SK-N-SH (cell line): Measurements from ENCODE around the gene NSG2. TPM values are rescaled to one million over a fixed set of nuclear protein-coding genes. Genes with fewer than 3 reads are reported as not detected.

Experiments
- CTCF ChIA-PET: fragments of 300-600, 350-600 bp; formaldehyde crosslinking; extraction: SDS; loops from one replicate; lab custom pipeline; 2021; lab: Yijun Ruan, JAX
- POLR2A ChIA-PET: fragments of 350-600 bp; sonication (Branson Sonifier 250); formaldehyde crosslinking; extraction: SDS; loops from one replicate; lab custom pipeline; 2020; ENCODE audit warnings: antibody characterized with exemption, inconsistent platforms; lab: Yijun Ruan, JAX
- DNase-seq: peaks from one replicate; pipeline ENCODE4 v3.0.0; 2012
- H2AFZ ChIP-seq: fragments of 200-600 bp; sonication (generic); 2 replicates; pipeline ENCODE4 v1.8.1; 2016; ENCODE audit warnings: antibody characterized with exemption, mild to moderate bottlenecking, low read depth
- H3F3A ChIP-seq: fragments of 200-600 bp; sonication (generic); replicated peaks from 2 replicates; pipeline ENCODE3; 2016; ENCODE audit warnings: antibody characterized with exemption, mild to moderate bottlenecking; ENCODE audit not compliant: insufficient read depth
- H3K27ac ChIP-seq, 2 experiments: fragments of 200-500 bp in 1 of 2; fragments of 200-600 bp in 1 of 2; sonication (Bioruptor generic) in 1 of 2; sonication (generic), shearing (Covaris generic) in 1 of 2; 2 replicates each; pipeline versions ENCODE4 v1.5.1 to v1.6.1; 2014 to 2016; ENCODE audit warnings: low read depth in 2 of 2, inconsistent platforms in 1 of 2, low read length in 1 of 2, mild to moderate bottlenecking in 1 of 2, mixed read lengths in 1 of 2
- H3K27me3 ChIP-seq: fragments of 200-600 bp; sonication (generic), shearing (Covaris generic); 2 replicates; pipeline ENCODE4 v1.6.1; 2016; ENCODE audit warnings: mixed run types; ENCODE audit not compliant: insufficient read depth
- H3K36me3 ChIP-seq, 2 experiments: fragments of 200-500 bp in 1 of 2; fragments of 200-600 bp in 1 of 2; sonication (Bioruptor generic) in 1 of 2; sonication (generic) in 1 of 2; replicated peaks in 1 of 2; 2 replicates each; pipeline versions ENCODE3 to v1.5.1; 2014 to 2016; ENCODE audit warnings: low read length in 1 of 2, mild to moderate bottlenecking in 1 of 2; ENCODE audit not compliant: insufficient read depth in 2 of 2, control insufficient read depth in 1 of 2
- H3K4me1 ChIP-seq, 2 experiments: fragments of 200-500 bp in 1 of 2; fragments of 200-600 bp in 1 of 2; sonication (Bioruptor generic) in 1 of 2; sonication (generic), shearing (Covaris generic) in 1 of 2; 2 replicates each; pipeline versions ENCODE4 v1.5.1 to v1.6.1; 2014 to 2016; ENCODE audit warnings: low read depth in 1 of 2, low read length in 1 of 2, mixed run types in 1 of 2; ENCODE audit not compliant: insufficient read depth in 2 of 2, control insufficient read depth in 1 of 2
- H3K4me2 ChIP-seq: fragments of 200-600 bp; sonication (generic), shearing (Covaris generic); 2 replicates; pipeline ENCODE4 v1.6.1; 2017; ENCODE audit warnings: mixed run types
- H3K4me3 ChIP-seq, 2 experiments: fragments of 200-500 bp in 1 of 2; fragments of 200-600 bp in 1 of 2; sonication (Bioruptor generic) in 1 of 2; sonication (generic), shearing (Covaris generic) in 1 of 2; 2 replicates each; pipeline versions ENCODE4 v1.5.1 to v1.8.1; 2014 to 2016; ENCODE audit warnings: low read depth in 2 of 2, inconsistent platforms in 1 of 2, low read length in 1 of 2, mild to moderate bottlenecking in 1 of 2, mixed read lengths in 1 of 2, moderate library complexity in 1 of 2
- H3K79me2 ChIP-seq: fragments of 200-600 bp; sonication (generic); 2 replicates; pipeline ENCODE4 v1.8.1; 2017; ENCODE audit warnings: mild to moderate bottlenecking; ENCODE audit not compliant: insufficient read depth
- H3K9ac ChIP-seq: fragments of 200-600 bp; sonication (generic); 2 replicates; pipeline ENCODE4 v1.6.1; 2017; ENCODE audit warnings: mixed run types
- H3K9me2 ChIP-seq: fragments of 200-600 bp; sonication (generic); 2 replicates; pipeline ENCODE4 v1.6.1; 2017; ENCODE audit warnings: mixed run types
- H3K9me3 ChIP-seq: fragments of 200-600 bp; sonication (generic); 2 replicates; pipeline ENCODE4 v1.6.1; 2017; ENCODE audit warnings: mixed run types, mild to moderate bottlenecking, moderate library complexity
- H4K20me1 ChIP-seq: fragments of 200-600 bp; sonication (generic); 2 replicates; pipeline ENCODE4 v1.6.1; 2017; ENCODE audit warnings: mild to moderate bottlenecking, mixed run types; ENCODE audit not compliant: insufficient read depth
- FOXJ3 ChIP-seq: sonication (generic); formaldehyde crosslinking; IDR thresholded peaks from 2 replicates; pipeline ENCODE4 v1.5.1; 2020; ENCODE audit warnings: mild to moderate bottlenecking, missing genetic modification reagents
- FOXM1 ChIP-seq: IDR thresholded peaks from 2 replicates; pipeline ENCODE4 v1.4.0; 2012; ENCODE audit warnings: low read depth, mild to moderate bottlenecking
- GABPA ChIP-seq: IDR thresholded peaks from 2 replicates; pipeline ENCODE4 v1.4.0; 2012; ENCODE audit warnings: low read depth, mild to moderate bottlenecking
- GATA2 ChIP-seq: sonication (generic); formaldehyde crosslinking; IDR thresholded peaks from 2 replicates; pipeline ENCODE4 v1.5.0; 2020; ENCODE audit warnings: mild to moderate bottlenecking, missing genetic modification reagents
- JUND ChIP-seq: IDR thresholded peaks from 2 replicates; pipeline ENCODE4 v1.4.0; 2012
- MEF2A ChIP-seq: IDR thresholded peaks from 2 replicates; pipeline ENCODE4 v1.4.0; 2012; ENCODE audit warnings: low read depth, borderline replicate concordance
- MXI1 ChIP-seq: IDR thresholded peaks from 2 replicates; pipeline ENCODE4 v1.6.1; 2012; ENCODE audit warnings: mild to moderate bottlenecking, low read depth, low read length, improper control_type of control experiment
- NFIC ChIP-seq: IDR thresholded peaks from 2 replicates; pipeline ENCODE4 v1.4.0; 2012; ENCODE audit warnings: borderline replicate concordance
- NRF1 ChIP-seq: IDR thresholded peaks from 2 replicates; pipeline ENCODE4 v1.6.1; 2012; ENCODE audit warnings: low read depth, mild to moderate bottlenecking, low read length
- RAD21 ChIP-seq: IDR thresholded peaks from 2 replicates; pipeline ENCODE4 v1.6.1; 2012; ENCODE audit warnings: mild to moderate bottlenecking, low read length
- RCOR1 ChIP-seq: fragments of 150-350 bp; IDR thresholded peaks from 2 replicates; pipeline ENCODE4 v1.6.1; 2017; ENCODE audit warnings: antibody characterized with exemption, low read length
- RXRA ChIP-seq: IDR thresholded peaks from 2 replicates; pipeline ENCODE4 v1.4.0; 2012; ENCODE audit warnings: low read depth, mild to moderate bottlenecking, borderline replicate concordance
- SIN3A ChIP-seq: IDR thresholded peaks from 2 replicates; pipeline ENCODE4 v1.6.1; 2012; ENCODE audit warnings: low read depth, mild to moderate bottlenecking, low read length, moderate library complexity, borderline replicate concordance
- SMC3 ChIP-seq: IDR thresholded peaks from 2 replicates; pipeline ENCODE4 v1.6.1; 2012; ENCODE audit warnings: low read depth, low read length, improper control_type of control experiment
- TEAD4 ChIP-seq: IDR thresholded peaks from 2 replicates; pipeline ENCODE4 v1.4.0; 2012; ENCODE audit warnings: mild to moderate bottlenecking, borderline replicate concordance; ENCODE audit not compliant: insufficient read depth
- WGBS: methylation state at CpG from one replicate; pipeline ENCODE4 v1.1.6; 2017; ENCODE audit warnings: low lambda C conversion rate; 5-methylcytosine and 5-hydroxymethylcytosine counted together
- polyA plus RNA-seq, 3 experiments: library from polyadenylated mRNA; depleted of rRNA; stranded (reverse); fragments of >200 nt; gene quantifications; 2 replicates each; pipeline ENCODE4 v1.2.3, GENCODE V29; 2012

NSG2 gene
- polyA plus RNA-seq, 1 of the 3 experiments (the other 2 are of a cell fraction) = 4.3 TPM

- no peak overlapping the region for H3K4me3 ChIP-seq
- H3K79me2 ChIP-seq = no peaks in the 10 kb centered on the region
- DNase-seq = no peak
- no peaks in the 10 kb centered on the region for H3F3A ChIP-seq
- no peak overlapping the region for H3K4me2 ChIP-seq
- H3K9ac ChIP-seq = no peak overlapping the region
- no peaks in the 10 kb centered on the region for H3K27me3 ChIP-seq
- 56% methylated on average over 4 of the region's 4 CpGs for WGBS
- ChIA-PET CTCF (interaction anchor here (1.9 kb wide), 1 partner anchor 289 kb away, joined by 6 read pairs; no protein-coding TSS in a partner anchor), POLR2A (no interaction called here)
- H3K9me2 ChIP-seq = no peaks in the 10 kb centered on the region
- no peaks in the 10 kb centered on the region for H4K20me1 ChIP-seq
- no peak for TF ChIP-seq RCOR1
- no peak for TF ChIP-seq RAD21
- no peak for TF ChIP-seq FOXM1
- no peak for TF ChIP-seq NRF1
- no peak for TF ChIP-seq TEAD4
- no peak for TF ChIP-seq RXRA
- TF ChIP-seq GATA2 = no peak
- no peak for TF ChIP-seq SIN3A
- no peak for TF ChIP-seq GABPA
- H3K9me3 ChIP-seq = no peaks in the 10 kb centered on the region
- H3K4me1 ChIP-seq = no peaks in the 10 kb centered on the region
- H3K36me3 ChIP-seq = no peaks in the 10 kb centered on the region
- no peak overlapping the region for H3K27ac ChIP-seq
- no peak overlapping the region for H2AFZ ChIP-seq
Observed at GRCh38 chr5:174022384-174023095, 23.0 kb upstream of the NSG2 start.

GRCh38 chr5:174030286-174030685 lies 15.2 kb upstream of the NSG2 start:
- H3K36me3 ChIP-seq = no peaks in the 10 kb centered on the region
- H3K27me3 ChIP-seq = no peaks in the 10 kb centered on the region
- ChIA-PET POLR2A (no interaction called here), CTCF (interaction anchor here (1.1 to 2.1 kb wide), 3 partner anchors 9 to 287 kb away, joined by 3 to 9 read pairs (median 6); no protein-coding TSS in a partner anchor)
- no peak overlapping the region for H3K4me3 ChIP-seq
- TF ChIP-seq MEF2A = no peak
- no peak for TF ChIP-seq FOXJ3 (CRISPR knock-in tag)
- no peak for TF ChIP-seq MXI1
- TF ChIP-seq JUND = no peak
- TF ChIP-seq SIN3A = no peak
- no peak for TF ChIP-seq NFIC
- TF ChIP-seq SMC3 = no peak
- no peaks in the 10 kb centered on the region for H3F3A ChIP-seq
- no peak overlapping the region for H3K27ac ChIP-seq
- no peaks in the 10 kb centered on the region for H3K9me2 ChIP-seq
- H3K9me3 ChIP-seq = no peaks in the 10 kb centered on the region
- WGBS = 62% methylated on average over 2 of the region's 2 CpGs
- no peaks in the 10 kb centered on the region for H4K20me1 ChIP-seq
- H3K9ac ChIP-seq = no peak overlapping the region
- H3K4me2 ChIP-seq = no peak overlapping the region
- no peaks in the 10 kb centered on the region for H3K4me1 ChIP-seq
- DNase-seq = no peak
- H2AFZ ChIP-seq = no peak overlapping the region
- H3K79me2 ChIP-seq = no peaks in the 10 kb centered on the region
